Measurements from ENCODE around the gene FCF1.

Gene FCF1

GRCh38 chr14:74697011-74697410 is 15.9 kb upstream of the FCF1 start:
- H3K9ac ChIP-seq (ENCODE audit: low read depth, low read length): no peak overlapping the region
- peaks cover 13% of the 10 kb centered on the region; the same call in 1 of the 2 replicates for H4K20me1 ChIP-seq (ENCODE audit: insufficient read depth, low read length)
- no peaks in the 10 kb centered on the region for H3K4me1 ChIP-seq (ENCODE audit: insufficient read depth, low read length)
- no peak overlapping the region for H3K4me3 ChIP-seq (ENCODE audit: low read depth in 1 of 2, low read length in 2 of 2)
- DNase-seq (no peak), ATAC-seq (ENCODE audit: insufficient read depth, low read depth) (no peak)
- no peaks in the 10 kb centered on the region for H3K9me3 ChIP-seq (ENCODE audit: insufficient read depth, low read length, severe bottlenecking)
- H3K4me2 ChIP-seq (ENCODE audit: insufficient read depth, low read length): no peak overlapping the region
- no peak overlapping the region for H3K27ac ChIP-seq (ENCODE audit: low read length)
- no peak for TF ChIP-seq EZH2 (IDR thresholded peaks at IDR 0.05; ENCODE audit: borderline replicate concordance, low read depth, low read length, severe bottlenecking)
- no peak for TF ChIP-seq CTCF (IDR thresholded peaks at IDR 0.05; ENCODE audit: borderline replicate concordance, extremely low read depth, low read length, poor library complexity, severe bottlenecking)
- H3K36me3 ChIP-seq (ENCODE audit: insufficient read depth, low read length): peaks cover 7% of the 10 kb centered on the region; the same call in 1 of the 2 replicates
- H2AFZ ChIP-seq (ENCODE audit: low read depth, low read length): no peak overlapping the region
- H3K27me3 ChIP-seq (ENCODE audit: insufficient read depth, low read length, poor library complexity): no peaks in the 10 kb centered on the region
- peaks cover 67% of the 10 kb centered on the region for H3K79me2 ChIP-seq (ENCODE audit: insufficient read depth, low read length)

GRCh38 chr14:74697543-74697942 is 15.4 kb upstream of the FCF1 start:
- Histone ChIP-seq H3K4me3 (ENCODE audit: low read depth in 1 of 2, low read length in 2 of 2) (no peak overlapping the region), H3K9ac (ENCODE audit: low read depth, low read length) (no peak overlapping the region), H3K27ac (ENCODE audit: low read length) (no peak overlapping the region), H3K36me3 (ENCODE audit: insufficient read depth, low read length) (peaks cover 10% of the 10 kb centered on the region; the same call in 1 of the 2 replicates), H2AFZ (ENCODE audit: low read depth, low read length) (no peak overlapping the region), H4K20me1 (ENCODE audit: insufficient read depth, low read length) (peaks cover 13% of the 10 kb centered on the region; the same call in 1 of the 2 replicates), H3K79me2 (ENCODE audit: insufficient read depth, low read length) (peaks cover 72% of the 10 kb centered on the region), H3K27me3 (ENCODE audit: insufficient read depth, low read length, poor library complexity) (no peaks in the 10 kb centered on the region), H3K4me1 (ENCODE audit: insufficient read depth, low read length) (no peaks in the 10 kb centered on the region), H3K4me2 (ENCODE audit: insufficient read depth, low read length) (no peak overlapping the region), H3K9me3 (ENCODE audit: insufficient read depth, low read length, severe bottlenecking) (peaks cover 4% of the 10 kb centered on the region)
- no peak for ATAC-seq (ENCODE audit: insufficient read depth, low read depth)
- no peak for DNase-seq
- no peak for TF ChIP-seq EZH2 (IDR thresholded peaks at IDR 0.05; ENCODE audit: borderline replicate concordance, low read depth, low read length, severe bottlenecking)
- no peak for TF ChIP-seq CTCF (IDR thresholded peaks at IDR 0.05; ENCODE audit: borderline replicate concordance, extremely low read depth, low read length, poor library complexity, severe bottlenecking)

- no peak overlapping the region for H3K9ac ChIP-seq (ENCODE audit: low read depth, low read length)
- ATAC-seq (ENCODE audit: insufficient read depth, low read depth) (no peak), DNase-seq (no peak)
- peaks cover 10% of the 10 kb centered on the region; the same call in 1 of the 2 replicates for H3K36me3 ChIP-seq (ENCODE audit: insufficient read depth, low read length)
- no peak overlapping the region for H3K4me2 ChIP-seq (ENCODE audit: insufficient read depth, low read length)
- peaks cover 11% of the 10 kb centered on the region; the same call in 1 of the 2 replicates for H4K20me1 ChIP-seq (ENCODE audit: insufficient read depth, low read length)
- H3K79me2 ChIP-seq (ENCODE audit: insufficient read depth, low read length): peaks cover 72% of the 10 kb centered on the region
- TF ChIP-seq EZH2 (IDR thresholded peaks at IDR 0.05; ENCODE audit: borderline replicate concordance, low read depth, low read length, severe bottlenecking) (no peak), CTCF (IDR thresholded peaks at IDR 0.05; ENCODE audit: borderline replicate concordance, extremely low read depth, low read length, poor library complexity, severe bottlenecking) (no peak)
- no peak overlapping the region for H3K27ac ChIP-seq (ENCODE audit: low read length)
- H3K4me3 ChIP-seq (ENCODE audit: low read depth in 1 of 2, low read length in 2 of 2): no peak overlapping the region
- no peak overlapping the region for H2AFZ ChIP-seq (ENCODE audit: low read depth, low read length)
- no peaks in the 10 kb centered on the region for H3K4me1 ChIP-seq (ENCODE audit: insufficient read depth, low read length)
- peaks cover 4% of the 10 kb centered on the region for H3K9me3 ChIP-seq (ENCODE audit: insufficient read depth, low read length, severe bottlenecking)
- no peaks in the 10 kb centered on the region for H3K27me3 ChIP-seq (ENCODE audit: insufficient read depth, low read length, poor library complexity)
Observed at GRCh38 chr14:74697976-74698375, 15.0 kb upstream of the FCF1 start.
